Measurements from ENCODE around the gene CELA2A. TPM values are rescaled to one million over a fixed set of nuclear protein-coding genes. Genes with fewer than 3 reads are reported as not detected.

CELA2A gene
- total RNA-seq, 6 donors from 2014 or later, result 0.83 to 2.3 TPM; not detected in 4

DNA sequence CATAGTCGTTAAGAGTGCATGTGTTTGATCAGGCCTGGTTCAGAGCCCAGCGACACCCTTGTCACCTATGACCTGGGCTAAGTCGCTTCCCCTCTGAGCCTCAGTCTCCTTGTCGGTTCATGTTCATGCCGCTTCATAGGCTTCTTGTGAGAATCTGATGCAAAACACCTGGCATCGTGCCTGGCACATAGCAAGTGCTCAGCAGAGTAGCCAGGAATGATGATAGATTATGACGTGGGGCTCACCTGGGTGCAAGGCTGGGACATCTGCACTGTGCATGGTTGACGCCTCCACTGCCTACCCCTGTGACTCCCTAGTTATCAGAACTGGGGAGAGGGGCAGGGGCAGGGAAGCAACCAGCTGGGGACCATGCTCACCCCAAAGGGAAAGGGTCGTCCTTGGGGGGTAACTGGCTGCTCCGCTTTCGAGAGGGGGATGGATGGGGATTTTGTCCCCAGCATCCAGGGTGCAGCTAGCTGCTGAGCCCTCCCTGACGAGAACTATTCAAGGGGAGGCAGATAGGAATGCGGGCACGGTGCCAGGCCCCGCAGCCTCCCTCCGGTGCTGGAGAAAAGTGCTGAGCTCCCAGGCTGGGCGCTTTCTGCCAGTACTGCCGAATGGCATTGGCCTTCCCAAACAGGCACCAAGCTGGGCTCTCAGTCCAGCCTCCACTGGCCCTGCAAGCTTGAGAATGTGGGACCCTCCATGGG lies 37.6 kb upstream of the CELA2A start:
- DNase-seq (peak in 1 of 2 donors; percentile 77), ATAC-seq (ENCODE audit: low FRiP score in 2 of 2) (no peak)

DNA sequence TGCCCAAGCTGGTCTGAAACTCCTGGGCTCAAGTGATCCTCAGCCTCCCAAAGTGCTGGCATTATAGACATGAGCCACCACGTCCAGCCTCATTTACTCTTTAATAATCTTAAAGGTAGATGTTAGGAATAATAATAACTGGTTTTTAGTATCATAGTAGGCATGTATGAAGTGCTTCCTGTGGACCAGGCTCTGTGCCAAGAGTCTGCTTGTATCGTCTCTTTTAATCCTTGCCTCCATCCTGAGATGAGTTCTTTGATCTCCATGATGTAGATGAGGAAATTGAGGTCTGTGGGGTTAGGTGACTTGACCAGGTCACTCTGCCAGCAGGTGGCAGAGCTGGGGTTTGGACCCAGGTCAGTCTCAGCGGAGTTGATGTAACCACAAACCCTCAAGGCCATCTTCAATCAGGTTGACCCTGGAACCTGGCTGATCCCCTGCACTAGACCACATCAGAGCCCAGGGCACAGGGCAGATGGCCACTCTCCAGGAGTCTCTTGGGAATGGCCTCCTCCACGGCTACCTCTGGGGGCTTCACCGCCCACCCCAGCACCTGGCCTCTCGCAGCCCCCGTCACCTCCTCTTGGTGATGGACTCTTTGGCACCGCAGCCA lies 35.6 kb upstream of the CELA2A start:
- DNase-seq (no peak), ATAC-seq (ENCODE audit: low FRiP score in 2 of 2) (no peak)
- Histone ChIP-seq H3K9me3 (no peaks in the 10 kb centered on the region), H3K4me1 (peaks cover 19 to 67% (median 45%) of the 10 kb centered on the region in 4 donors), H3K27me3 (no peaks in the 10 kb centered on the region), H3K4me3 (no peak overlapping the region), H3K27ac (no peak overlapping the region), H3K36me3 (peaks cover 0 to 8% (median 2%) of the 10 kb centered on the region in 4 donors)
- TF ChIP-seq EP300 (IDR thresholded peaks at IDR 0.05) (no peak), POLR2AphosphoS5 (IDR thresholded peaks at IDR 0.05) (no peak), POLR2A (IDR thresholded peaks at IDR 0.05) (no peak)
- TF ChIP-seq, protein P1, sequence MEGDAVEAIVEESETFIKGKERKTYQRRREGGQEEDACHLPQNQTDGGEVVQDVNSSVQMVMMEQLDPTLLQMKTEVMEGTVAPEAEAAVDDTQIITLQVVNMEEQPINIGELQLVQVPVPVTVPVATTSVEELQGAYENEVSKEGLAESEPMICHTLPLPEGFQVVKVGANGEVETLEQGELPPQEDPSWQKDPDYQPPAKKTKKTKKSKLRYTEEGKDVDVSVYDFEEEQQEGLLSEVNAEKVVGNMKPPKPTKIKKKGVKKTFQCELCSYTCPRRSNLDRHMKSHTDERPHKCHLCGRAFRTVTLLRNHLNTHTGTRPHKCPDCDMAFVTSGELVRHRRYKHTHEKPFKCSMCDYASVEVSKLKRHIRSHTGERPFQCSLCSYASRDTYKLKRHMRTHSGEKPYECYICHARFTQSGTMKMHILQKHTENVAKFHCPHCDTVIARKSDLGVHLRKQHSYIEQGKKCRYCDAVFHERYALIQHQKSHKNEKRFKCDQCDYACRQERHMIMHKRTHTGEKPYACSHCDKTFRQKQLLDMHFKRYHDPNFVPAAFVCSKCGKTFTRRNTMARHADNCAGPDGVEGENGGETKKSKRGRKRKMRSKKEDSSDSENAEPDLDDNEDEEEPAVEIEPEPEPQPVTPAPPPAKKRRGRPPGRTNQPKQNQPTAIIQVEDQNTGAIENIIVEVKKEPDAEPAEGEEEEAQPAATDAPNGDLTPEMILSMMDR (IDR thresholded peaks at IDR 0.05), result no peak
- WGBS, 2 donors, result 86 to 88% methylated on average over 8 of the region's 8 CpGs

More for the DNA sequence above, 37.6 kb upstream of the CELA2A start:
- Histone ChIP-seq H3K27ac (peak overlapping the region in 1 of 4 donors; percentile 26), H3K27me3 (no peaks in the 10 kb centered on the region), H3K36me3 (no peaks in the 10 kb centered on the region), H3K9me3 (no peaks in the 10 kb centered on the region), H3K4me3 (no peak overlapping the region), H3K4me1 (peaks cover 29 to 71% (median 50%) of the 10 kb centered on the region in 4 donors)
- TF ChIP-seq EP300 (IDR thresholded peaks at IDR 0.05) (no peak), POLR2AphosphoS5 (IDR thresholded peaks at IDR 0.05) (no peak), POLR2A (IDR thresholded peaks at IDR 0.05) (no peak)
- TF ChIP-seq, protein P1 (IDR thresholded peaks at IDR 0.05), result no peak
- WGBS, 2 donors, result 77 to 80% methylated on average over 6 to 18 of the region's 18 CpGs

DNA sequence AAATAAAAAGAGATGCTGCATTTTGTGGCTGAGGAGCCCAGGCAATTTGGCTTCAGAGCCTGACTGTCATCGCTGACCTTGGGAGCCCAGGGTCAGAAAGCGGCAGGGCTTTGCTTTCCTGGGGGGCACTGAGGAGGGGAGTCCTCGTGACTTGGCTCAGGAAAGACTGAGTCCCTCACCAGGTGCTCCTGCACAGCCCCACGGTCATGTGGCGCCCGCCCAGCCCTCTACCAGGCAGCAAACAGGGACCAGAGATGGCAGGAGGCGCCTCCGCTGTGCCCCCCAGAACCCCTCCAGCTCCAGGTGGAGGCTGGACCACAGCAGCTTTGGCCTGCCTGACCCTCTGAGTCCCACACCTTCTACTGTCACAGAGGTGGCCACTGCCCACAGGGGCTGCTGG lies 33.7 kb upstream of the CELA2A start:
- H3K27me3 ChIP-seq, result no peaks in the 10 kb centered on the region
- no peaks in the 10 kb centered on the region for H3K9me3 ChIP-seq
- no peak overlapping the region for H3K4me3 ChIP-seq
- peaks cover 0 to 27% (median 12%) of the 10 kb centered on the region in 4 donors for H3K36me3 ChIP-seq
- DNase-seq (no peak), ATAC-seq (ENCODE audit: low FRiP score in 2 of 2) (no peak)
- H3K27ac ChIP-seq, result no peak overlapping the region
- WGBS, 2 donors, result 91 to 100% methylated on average over 6 of the region's 8 CpGs
- peaks cover 2 to 55% (median 28%) of the 10 kb centered on the region in 4 donors for H3K4me1 ChIP-seq
- TF ChIP-seq EP300 (IDR thresholded peaks at IDR 0.05) (no peak), POLR2A (IDR thresholded peaks at IDR 0.05) (no peak), POLR2AphosphoS5 (IDR thresholded peaks at IDR 0.05) (no peak)
- TF ChIP-seq, protein P1 (IDR thresholded peaks at IDR 0.05), result no peak

DNA sequence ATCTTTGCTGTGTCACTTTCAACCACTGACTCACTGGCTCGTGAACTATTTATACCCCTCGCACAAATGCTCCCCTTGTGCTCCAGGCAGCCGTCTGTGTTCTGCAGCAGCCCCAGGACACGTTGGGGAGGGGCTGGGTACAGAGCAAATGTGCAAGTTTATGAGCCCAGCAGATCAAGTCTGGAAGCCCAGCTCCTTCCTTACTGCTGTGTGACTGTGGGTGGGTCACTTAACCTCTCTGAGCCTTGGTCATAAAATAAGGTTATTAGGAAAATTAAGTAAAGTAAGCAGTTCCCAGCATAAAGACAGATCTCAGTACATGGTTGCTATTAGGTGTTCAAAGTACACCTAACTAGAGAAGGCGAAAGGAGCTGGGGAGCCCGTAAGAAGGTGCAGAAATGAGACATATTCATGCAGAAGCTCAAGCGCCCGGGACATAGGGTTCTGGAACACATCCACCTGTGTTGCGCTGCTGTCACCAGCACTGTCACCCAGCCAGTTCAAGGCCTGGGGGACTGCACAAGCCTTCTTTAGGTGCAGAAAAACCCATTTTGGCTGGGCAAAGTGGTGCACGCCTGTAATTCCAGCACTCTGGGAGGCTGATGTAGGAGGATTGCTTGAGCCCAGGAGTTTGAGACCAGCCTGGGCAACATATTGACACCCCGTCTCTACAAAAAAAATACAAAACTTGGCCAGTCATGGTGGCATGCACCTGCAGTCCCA lies 33.0 kb upstream of the CELA2A start:
- Histone ChIP-seq H3K27ac (no peak overlapping the region), H3K36me3 (peaks cover 0 to 33% (median 14%) of the 10 kb centered on the region in 4 donors), H3K4me1 (peaks cover 2 to 52% (median 26%) of the 10 kb centered on the region in 4 donors), H3K27me3 (no peaks in the 10 kb centered on the region), H3K4me3 (no peak overlapping the region), H3K9me3 (no peaks in the 10 kb centered on the region)
- TF ChIP-seq, protein P1 (IDR thresholded peaks at IDR 0.05), result no peak
- TF ChIP-seq EP300 (IDR thresholded peaks at IDR 0.05), result no peak
- TF ChIP-seq POLR2A (IDR thresholded peaks at IDR 0.05), result no peak
- 85 to 92% methylated on average over 8 to 11 of the region's 11 CpGs for WGBS, 2 donors
- DNase-seq (no peak), ATAC-seq (ENCODE audit: low FRiP score in 2 of 2) (no peak)

All from upper lobe of left lung (tissue), 6 donors.